Panc1 (cell line): ENCODE results near the gene ITGB6. TPM values are rescaled to one million over a fixed set of nuclear protein-coding genes. Genes with fewer than 3 reads are reported as not detected.
A peak's percentile ranks its signal among the peaks of the same experiment; 100 is the strongest.

ENCODE experiments used
- ATAC-seq: fragments of 200-7000 bp; cut with Tn5 transposase; 2 replicates; pipeline ENCODE4 v1.9.1; 2020; ENCODE audit warnings: mild to moderate bottlenecking, moderate library complexity
- BruUV-seq: library from RNA; stranded (reverse); fragments of 400-500 nt; replicated peaks from 2 replicates; lab custom pipeline; 2021; lab: Mats Ljungman, UMichigan
- CTCF ChIA-PET: fragments of 300-600 bp; sonication (Branson Sonifier 250); formaldehyde crosslinking; loops from one replicate; lab custom pipeline; 2022; ENCODE audit warnings: antibody characterized with exemption; lab: Charles Lee
- POLR2A ChIA-PET: fragments of 300-600 bp; sonication (Branson Sonifier 250); formaldehyde crosslinking; loops from one replicate; lab custom pipeline; 2022; ENCODE audit warnings: antibody characterized with exemption; lab: Charles Lee
- DNase-seq: peaks from one replicate; pipeline ENCODE4 v3.0.0-alpha.2; 2010; ENCODE audit warnings: low read depth, low spot score
- H3K27ac ChIP-seq: 2 replicates; pipeline ENCODE4 v1.5.1; 2011; ENCODE audit warnings: mild to moderate bottlenecking, low read length, inconsistent platforms
- H3K27me3 ChIP-seq: fragments of 200-500 bp; sonication (Bioruptor generic); 2 replicates; pipeline ENCODE4 v1.6.0; 2014; ENCODE audit warnings: low read length, inconsistent platforms; ENCODE audit not compliant: control insufficient read depth, insufficient read depth
- H3K36me3 ChIP-seq: fragments of 200-500 bp; sonication (Bioruptor generic); 2 replicates; pipeline ENCODE4 v1.5.1; 2014; ENCODE audit warnings: inconsistent platforms, mild to moderate bottlenecking, low read length, moderate library complexity; ENCODE audit not compliant: control insufficient read depth, insufficient read depth
- H3K4me1 ChIP-seq: 2 replicates; pipeline ENCODE4 v1.5.1; 2011; ENCODE audit warnings: inconsistent platforms, mild to moderate bottlenecking, low read length, moderate library complexity; ENCODE audit not compliant: control insufficient read depth, insufficient read depth
- H3K4me3 ChIP-seq, 2 experiments: 2 replicates each; pipeline ENCODE4 v1.5.1; 2011 to 2012; ENCODE audit warnings: low read depth in 2 of 2, low read length in 2 of 2, mild to moderate bottlenecking in 2 of 2, inconsistent platforms in 1 of 2, moderate library complexity in 1 of 2
- H3K9me3 ChIP-seq: fragments of 200-500 bp; sonication (Bioruptor generic); 2 replicates; pipeline ENCODE4 v1.5.1; 2014; ENCODE audit warnings: low read depth, mild to moderate bottlenecking, inconsistent platforms, low read length, moderate library complexity; ENCODE audit not compliant: control insufficient read depth, insufficient read depth
- POLR2AphosphoS5 ChIP-seq: IDR thresholded peaks from 2 replicates; pipeline ENCODE4 v1.6.1; 2012; ENCODE audit warnings: mild to moderate bottlenecking, low read depth, low read length, moderate library complexity
- REST ChIP-seq, 2 experiments: IDR thresholded peaks; 2 replicates each; pipeline ENCODE4 v1.6.1; 2011 to 2012; ENCODE audit warnings: low read depth in 2 of 2, control low read depth in 1 of 2, low read length in 1 of 2, mild to moderate bottlenecking in 1 of 2, moderate library complexity in 1 of 2; ENCODE audit not compliant: insufficient read depth in 1 of 2
- SIN3A ChIP-seq: IDR thresholded peaks from 2 replicates; pipeline ENCODE4 v1.6.1; 2012; ENCODE audit warnings: low read depth, mild to moderate bottlenecking, low read length, moderate library complexity, borderline replicate concordance; ENCODE audit not compliant: insufficient read depth
- TCF7L2 ChIP-seq: IDR thresholded peaks from 2 replicates; pipeline ENCODE4 v1.6.1; 2011; ENCODE audit warnings: mild to moderate bottlenecking, low read depth, low read length, inconsistent platforms
- in situ Hi-C: cut with HindIII; loops from 2 replicates; pipeline ENCODE4 v1.10.0; 2016; ENCODE audit warnings: low sequenced_read_pairs, low pct_unique_long_range_greater_than_20kb
- intact Hi-C: fragments of 100-400 bp; cut with micrococcal nuclease; formaldehyde crosslinking; loops from one replicate; pipeline ENCODE4 v1.10.0; 2022; ENCODE audit not compliant: unreplicated experiment
- total RNA-seq: library from RNA; stranded (reverse); gene quantifications from one replicate; pipeline ENCODE4 v1.2.1, GENCODE V29; 2021; ENCODE audit not compliant: unreplicated experiment
- TF ChIP-seq, protein P1 (sequence below): fragments of 450-650 bp; IDR thresholded peaks from 2 replicates; pipeline ENCODE4 v1.5.1; 2017; ENCODE audit warnings: mild to moderate bottlenecking

Gene ITGB6
- total RNA-seq, 1 experiment from 2014 or later: 0.08 TPM

GRCh38 chr2:160111951-160112798 is 87.9 kb downstream of the ITGB6 start:
- DNase-seq (no peak), ATAC-seq (no peak)
- H3K27me3 ChIP-seq: no peaks in the 10 kb centered on the region
- H3K4me1 ChIP-seq: no peaks in the 10 kb centered on the region; the same call in none of the 2 replicates
- TF ChIP-seq, protein P1, sequence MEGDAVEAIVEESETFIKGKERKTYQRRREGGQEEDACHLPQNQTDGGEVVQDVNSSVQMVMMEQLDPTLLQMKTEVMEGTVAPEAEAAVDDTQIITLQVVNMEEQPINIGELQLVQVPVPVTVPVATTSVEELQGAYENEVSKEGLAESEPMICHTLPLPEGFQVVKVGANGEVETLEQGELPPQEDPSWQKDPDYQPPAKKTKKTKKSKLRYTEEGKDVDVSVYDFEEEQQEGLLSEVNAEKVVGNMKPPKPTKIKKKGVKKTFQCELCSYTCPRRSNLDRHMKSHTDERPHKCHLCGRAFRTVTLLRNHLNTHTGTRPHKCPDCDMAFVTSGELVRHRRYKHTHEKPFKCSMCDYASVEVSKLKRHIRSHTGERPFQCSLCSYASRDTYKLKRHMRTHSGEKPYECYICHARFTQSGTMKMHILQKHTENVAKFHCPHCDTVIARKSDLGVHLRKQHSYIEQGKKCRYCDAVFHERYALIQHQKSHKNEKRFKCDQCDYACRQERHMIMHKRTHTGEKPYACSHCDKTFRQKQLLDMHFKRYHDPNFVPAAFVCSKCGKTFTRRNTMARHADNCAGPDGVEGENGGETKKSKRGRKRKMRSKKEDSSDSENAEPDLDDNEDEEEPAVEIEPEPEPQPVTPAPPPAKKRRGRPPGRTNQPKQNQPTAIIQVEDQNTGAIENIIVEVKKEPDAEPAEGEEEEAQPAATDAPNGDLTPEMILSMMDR: no peak
- TF ChIP-seq TCF7L2 (no peak), POLR2AphosphoS5 (no peak), SIN3A (no peak), REST (IDR thresholded peaks at IDR 0.05; ENCODE audit: insufficient read depth in 1 of 2, low read depth in 2 of 2, low read length in 1 of 2) (no peak)
- no TSS peak for BruUV-seq
- ChIA-PET CTCF (interaction anchor here (0.6 to 1.9 kb wide), 5 partner anchors 99 to 858 kb away, joined by 3 to 6 read pairs (median 5); no protein-coding TSS in a partner anchor), POLR2A (interaction anchor here (0.7 kb wide), 1 partner anchor 220 kb away, joined by 5 read pairs; no protein-coding TSS in a partner anchor)
- no peaks in the 10 kb centered on the region for H3K36me3 ChIP-seq
- intact Hi-C loops (loop anchor here (2.0 to 5.0 kb wide), 2 partner anchors 99 to 160 kb away; no protein-coding TSS in a partner anchor), in situ Hi-C loops (no loop called here)
- H3K9me3 ChIP-seq: no peaks in the 10 kb centered on the region
- peak overlapping the region; percentile 18; the same call in 1 of the 2 replicates for H3K27ac ChIP-seq
- H3K4me3 ChIP-seq: no peak overlapping the region

DNA sequence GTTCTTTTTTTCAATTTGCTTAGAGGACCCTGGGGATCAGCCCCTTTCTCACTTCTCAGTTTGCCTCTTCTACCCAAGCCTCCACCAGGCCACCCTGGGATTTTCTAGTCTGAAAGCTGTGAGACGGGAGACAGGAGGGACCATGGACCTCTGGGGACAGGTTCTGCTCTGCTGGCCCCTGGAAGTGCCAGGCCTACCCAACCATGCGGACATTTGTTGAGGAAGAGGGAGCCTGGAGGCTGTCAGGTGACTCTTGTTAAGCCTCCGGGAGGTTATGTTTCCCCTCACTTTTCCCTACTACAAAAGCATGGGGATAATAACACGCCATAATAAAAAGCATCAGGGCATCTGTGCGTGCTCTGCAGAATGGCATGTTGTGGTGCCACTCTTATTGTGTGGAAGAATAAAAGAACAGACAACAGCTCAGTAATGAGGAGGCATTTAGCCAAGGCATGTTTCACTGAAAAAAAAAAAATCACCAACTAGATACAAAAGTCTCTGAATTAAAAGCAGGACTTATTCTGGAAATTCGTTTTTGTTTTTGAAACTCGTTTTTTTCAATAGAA is 89.3 kb downstream of the ITGB6 start:
- TF ChIP-seq POLR2AphosphoS5 (no peak), REST (IDR thresholded peaks at IDR 0.05; ENCODE audit: insufficient read depth in 1 of 2, low read depth in 2 of 2, low read length in 1 of 2) (no peak), TCF7L2 (no peak), SIN3A (no peak)
- TF ChIP-seq, protein P1: no peak
- no peaks in the 10 kb centered on the region; the same call in none of the 2 replicates for H3K4me1 ChIP-seq
- no peaks in the 10 kb centered on the region for H3K27me3 ChIP-seq
- H3K4me3 ChIP-seq: no peak overlapping the region
- BruUV-seq: no TSS peak
- intact Hi-C loops (loop anchor here (2.0 to 5.0 kb wide), 2 partner anchors 100 to 162 kb away; no protein-coding TSS in a partner anchor), in situ Hi-C loops (no loop called here)
- POLR2A ChIA-PET: interaction anchor here (0.5 to 0.6 kb wide), 3 partner anchors 12 to 414 kb away, joined by 3 to 4 read pairs (median 3); no protein-coding TSS in a partner anchor
- H3K27ac ChIP-seq: peak overlapping the region; percentile 67
- no peak for DNase-seq
- H3K9me3 ChIP-seq: no peaks in the 10 kb centered on the region
- CTCF ChIA-PET: interaction anchor here (0.5 to 1.9 kb wide), 6 partner anchors 95 to 859 kb away, joined by 3 to 14 read pairs (median 4); no protein-coding TSS in a partner anchor
- ATAC-seq: peak; percentile 59
- no peaks in the 10 kb centered on the region for H3K36me3 ChIP-seq
